ENCODE measurements around the gene ARMC9. TPM values are rescaled to one million over a fixed set of nuclear protein-coding genes. Genes with fewer than 3 reads are reported as not detected.

The ARMC9 gene
- polyA plus RNA-seq, 4 donors, result 0.67 to 10.6 (median 3.5) TPM

DNA sequence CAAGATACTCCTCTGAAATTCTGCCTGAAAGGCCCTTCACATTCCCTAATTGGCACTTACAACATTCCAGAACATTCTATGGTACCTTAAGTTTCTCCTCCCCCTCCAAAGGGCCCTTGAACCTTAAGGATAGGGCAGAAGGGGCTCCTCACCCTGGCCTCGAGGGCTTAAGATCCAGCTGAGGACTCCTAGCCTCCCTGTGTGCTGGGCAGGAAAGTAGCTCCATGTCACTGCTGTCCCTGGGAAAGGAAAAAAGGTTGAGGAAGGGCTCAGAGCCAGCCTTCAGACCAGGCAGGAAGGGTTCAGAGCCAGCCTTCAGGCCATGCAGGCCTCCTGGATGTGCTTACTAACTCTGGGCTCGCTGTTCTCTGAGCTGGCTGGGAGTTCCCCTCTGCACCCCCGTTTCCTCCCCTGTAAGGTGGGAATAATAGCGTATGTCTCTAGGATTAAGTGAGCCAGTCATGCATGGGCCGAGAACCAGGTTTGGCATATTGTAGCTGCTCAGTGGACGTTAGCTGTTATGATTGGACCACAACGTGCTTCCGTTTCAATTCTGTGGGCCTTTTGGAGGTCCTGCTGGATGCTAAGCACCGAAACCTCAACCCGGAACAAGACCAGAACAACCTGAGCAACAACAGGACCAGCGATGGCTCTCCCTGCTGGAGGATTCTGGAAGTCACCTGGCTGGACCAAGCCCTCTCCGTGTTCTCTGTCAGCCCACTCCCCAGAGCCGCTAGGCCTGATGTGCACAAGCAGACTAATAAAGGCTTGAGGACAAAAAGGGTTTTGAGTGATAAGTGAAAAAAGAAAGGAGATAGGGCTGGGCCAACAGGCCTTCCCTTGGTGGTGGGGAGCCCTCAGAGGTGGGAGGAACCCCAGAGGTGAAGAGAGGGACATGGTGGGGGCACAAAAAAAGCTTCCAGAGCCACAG lies 196.0 kb downstream of the ARMC9 start:
- H3K36me3 ChIP-seq (ENCODE audit: control insufficient read depth in 3 of 3, insufficient read depth in 2 of 3, low read depth in 1 of 3, low read length in 3 of 3), result peaks cover 0 to 26% (median 10%) of the 10 kb centered on the region in 3 donors
- peak overlapping the region in 2 of 3 donors; percentile 41 to 82 for H3K27ac ChIP-seq (ENCODE audit: low read depth in 1 of 3, low read length in 2 of 3)
- no peaks in the 10 kb centered on the region for H3K27me3 ChIP-seq (ENCODE audit: control insufficient read depth in 3 of 3, insufficient read depth in 3 of 3, low read length in 3 of 3)
- H3K4me3 ChIP-seq (ENCODE audit: low read depth in 1 of 3, low read length in 3 of 3), result peak overlapping the region; percentile 16 to 89 (median 64)
- no peaks in the 10 kb centered on the region for H3K9me3 ChIP-seq (ENCODE audit: control insufficient read depth in 2 of 2, insufficient read depth in 1 of 2, low read depth in 1 of 2, low read length in 1 of 2)
- no peak for FAIRE-seq
- peaks cover 0 to 33% (median 2%) of the 10 kb centered on the region in 3 donors for H3K4me1 ChIP-seq (ENCODE audit: control insufficient read depth in 3 of 3, insufficient read depth in 2 of 3, low read depth in 1 of 3, low read length in 2 of 3)
- peak; percentile 29 to 68 for DNase-seq
- 68 to 78% (median 75%) methylated on average over 13 of the region's 13 CpGs for WGBS, 3 donors

DNA sequence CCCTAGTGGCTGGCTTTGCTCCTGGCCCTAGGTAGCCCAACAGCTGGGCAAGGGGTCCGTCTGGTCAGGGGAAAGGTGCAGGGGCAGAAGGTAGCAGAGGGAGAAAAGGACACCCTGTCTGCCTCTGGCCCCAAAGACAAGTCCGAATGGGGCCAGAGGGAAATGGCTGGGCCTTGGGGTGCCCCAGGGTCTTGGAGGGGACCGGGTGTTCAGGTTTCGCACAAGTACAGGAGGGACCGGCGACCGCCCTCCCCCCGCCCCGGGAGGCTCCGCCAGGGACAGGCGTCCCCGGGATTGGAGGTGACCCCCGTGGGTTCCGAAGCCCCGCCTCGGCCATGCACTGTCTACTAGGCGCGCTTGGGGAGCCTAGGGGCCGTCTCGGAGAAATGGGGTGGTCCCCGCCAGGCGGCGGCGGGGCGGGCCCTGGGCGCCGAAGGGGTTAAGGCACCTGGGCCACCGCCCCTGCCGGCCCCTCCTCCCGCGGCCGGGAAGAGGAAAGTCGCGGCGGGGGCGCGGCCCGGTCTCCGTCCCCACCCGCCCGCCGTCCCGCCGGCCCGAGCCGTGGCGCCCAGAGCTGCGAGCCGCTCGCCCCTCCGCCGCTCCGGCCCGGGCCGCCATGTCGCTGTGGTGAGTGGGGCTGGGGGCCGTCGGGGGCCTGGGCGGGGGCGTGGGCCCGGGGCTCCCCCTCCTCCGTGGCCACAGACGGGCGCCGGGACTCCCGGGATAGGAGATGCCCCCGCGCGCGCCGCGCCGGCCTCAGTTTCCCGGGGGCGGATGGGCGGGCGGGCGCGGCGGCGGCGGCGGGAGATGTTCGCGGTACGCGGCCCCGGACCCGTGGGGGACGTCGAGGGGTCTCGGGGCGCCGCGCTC lies 197.0 kb downstream of the ARMC9 start, which contains the start of gene B3GNT7:
Gene B3GNT7, plus strand, starts transcription at position 523 of the 870 bp plus-strand sequence. Its CDS starts 94 bp downstream, at position 617.
- DNase-seq (peak; percentile 60 to 80), FAIRE-seq (no peak)
- peaks cover 0 to 35% (median 10%) of the 10 kb centered on the region in 3 donors for H3K36me3 ChIP-seq (ENCODE audit: control insufficient read depth in 3 of 3, insufficient read depth in 2 of 3, low read depth in 1 of 3, low read length in 3 of 3)
- H3K4me3 ChIP-seq (ENCODE audit: low read depth in 1 of 3, low read length in 3 of 3), result peak within 1 kb of the TSS; percentile 56 to 89 (median 64)
- 3 to 4% (median 4%) methylated on average over 37 to 95 of the region's 95 CpGs for WGBS, 3 donors
- peaks cover 0 to 43% (median 2%) of the 10 kb centered on the region in 3 donors for H3K4me1 ChIP-seq (ENCODE audit: control insufficient read depth in 3 of 3, insufficient read depth in 2 of 3, low read depth in 1 of 3, low read length in 2 of 3)
- H3K9me3 ChIP-seq (ENCODE audit: control insufficient read depth in 2 of 2, insufficient read depth in 1 of 2, low read depth in 1 of 2, low read length in 1 of 2), result no peaks in the 10 kb centered on the region
- H3K27ac ChIP-seq (ENCODE audit: low read depth in 1 of 3, low read length in 2 of 3), result peak within 1 kb of the TSS; percentile 41 to 82 (median 50)
- H3K27me3 ChIP-seq (ENCODE audit: control insufficient read depth in 3 of 3, insufficient read depth in 3 of 3, low read length in 3 of 3), result no peaks in the 10 kb centered on the region

DNA sequence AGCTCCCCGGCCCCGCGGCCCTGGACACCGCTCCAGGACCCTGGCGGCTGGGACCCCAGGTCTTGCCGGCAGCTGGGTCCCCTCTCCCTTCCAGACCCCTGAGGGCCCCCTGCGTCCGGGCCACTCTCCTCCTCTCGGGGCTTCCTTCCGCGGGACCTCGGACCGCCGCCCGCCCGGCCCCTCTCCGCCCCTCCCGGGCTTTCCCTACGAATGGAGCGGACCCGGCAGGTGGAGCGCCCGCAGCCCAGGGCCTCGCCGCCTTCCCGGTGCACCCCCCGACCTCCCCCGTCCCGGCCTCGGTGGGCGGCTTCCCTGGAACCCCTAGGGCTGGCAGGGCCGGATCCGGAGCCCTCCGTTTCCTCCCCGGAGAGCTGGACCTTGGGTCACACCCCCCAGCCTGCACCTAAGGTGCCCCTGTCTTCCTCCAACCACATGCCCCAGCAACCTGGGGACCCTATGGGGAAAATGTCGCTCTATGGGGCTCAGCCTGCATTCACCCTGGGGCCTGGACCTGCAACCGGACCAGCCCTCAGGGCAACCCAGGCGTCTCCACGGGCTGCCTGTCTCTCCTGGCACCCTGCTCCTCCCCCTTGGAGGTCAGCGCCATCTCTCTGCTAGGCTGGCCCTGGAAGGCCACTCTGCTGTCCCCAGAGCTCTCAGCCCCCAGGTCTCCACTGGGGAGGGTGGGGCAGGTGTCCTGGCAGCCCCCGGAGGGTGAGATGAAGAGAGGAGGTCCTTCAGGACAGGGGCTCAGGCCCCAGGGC lies 197.8 kb downstream of the ARMC9 start:
- peak overlapping the region; percentile 22 to 80 (median 47) for H3K27ac ChIP-seq (ENCODE audit: low read depth in 1 of 3, low read length in 2 of 3)
- FAIRE-seq, result no peak
- H3K9me3 ChIP-seq (ENCODE audit: control insufficient read depth in 2 of 2, insufficient read depth in 1 of 2, low read depth in 1 of 2, low read length in 1 of 2), result no peaks in the 10 kb centered on the region
- H3K36me3 ChIP-seq (ENCODE audit: control insufficient read depth in 3 of 3, insufficient read depth in 2 of 3, low read depth in 1 of 3, low read length in 3 of 3), result peaks cover 0 to 40% (median 10%) of the 10 kb centered on the region in 3 donors
- WGBS, 3 donors, result 2 to 10% (median 9%) methylated on average over 26 to 41 of the region's 41 CpGs
- H3K4me3 ChIP-seq (ENCODE audit: low read depth in 1 of 3, low read length in 3 of 3), result peak overlapping the region; percentile 56 to 89 (median 64)
- peaks cover 0 to 44% (median 2%) of the 10 kb centered on the region in 3 donors for H3K4me1 ChIP-seq (ENCODE audit: control insufficient read depth in 3 of 3, insufficient read depth in 2 of 3, low read depth in 1 of 3, low read length in 2 of 3)
- peak; percentile 46 to 60 for DNase-seq
- H3K27me3 ChIP-seq (ENCODE audit: control insufficient read depth in 3 of 3, insufficient read depth in 3 of 3, low read length in 3 of 3), result no peaks in the 10 kb centered on the region

DNA sequence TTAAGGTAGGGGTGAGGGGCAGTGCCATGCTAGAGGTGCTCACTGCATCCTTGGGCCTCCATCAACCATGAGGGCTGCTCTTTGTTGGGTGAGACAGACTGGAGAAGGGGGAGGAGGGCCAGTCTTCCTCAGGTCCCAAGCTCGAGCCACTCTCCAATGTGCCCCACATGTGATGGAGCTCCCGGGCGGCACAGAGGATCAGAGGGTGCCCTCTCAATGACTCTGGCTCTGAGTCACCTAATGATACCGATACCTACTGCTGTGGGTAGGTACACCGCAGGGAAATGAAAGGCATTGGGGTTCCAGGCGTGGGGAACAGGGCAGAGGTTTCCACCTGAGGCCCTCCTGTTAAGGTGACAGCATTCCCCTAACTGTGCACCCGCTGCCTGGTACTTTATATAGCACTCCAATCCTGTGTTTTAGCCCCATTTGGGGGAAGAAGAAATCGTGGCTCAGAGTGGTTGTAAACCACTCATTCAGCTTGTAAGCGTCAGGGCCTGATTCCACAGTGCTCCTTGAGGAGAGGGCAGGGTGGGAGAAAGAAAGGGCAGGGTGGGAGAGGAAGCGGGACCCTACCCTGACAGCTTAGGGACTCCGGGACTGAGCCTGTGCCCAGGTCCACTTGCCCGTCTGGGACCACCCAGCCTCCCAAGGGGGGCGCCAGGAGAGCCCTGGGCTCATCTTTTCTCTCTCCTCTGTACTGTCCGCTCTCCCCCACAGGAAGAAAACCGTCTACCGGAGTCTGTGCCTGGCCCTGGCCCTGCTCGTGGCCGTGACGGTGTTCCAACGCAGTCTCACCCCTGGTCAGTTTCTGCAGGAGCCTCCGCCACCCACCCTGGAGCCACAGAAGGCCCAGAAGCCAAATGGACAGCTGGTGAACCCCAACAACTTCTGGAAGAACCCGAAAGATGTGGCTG lies 198.8 kb downstream of the ARMC9 start:
- Histone ChIP-seq H3K27me3 (ENCODE audit: control insufficient read depth in 3 of 3, insufficient read depth in 3 of 3, low read length in 3 of 3) (no peaks in the 10 kb centered on the region), H3K27ac (ENCODE audit: low read depth in 1 of 3, low read length in 2 of 3) (peak overlapping the region in 2 of 3 donors; percentile 48 to 80), H3K36me3 (ENCODE audit: control insufficient read depth in 3 of 3, insufficient read depth in 2 of 3, low read depth in 1 of 3, low read length in 3 of 3) (peaks cover 0 to 46% (median 10%) of the 10 kb centered on the region in 3 donors), H3K4me3 (ENCODE audit: low read depth in 1 of 3, low read length in 3 of 3) (peak overlapping the region; percentile 56 to 89 (median 64)), H3K9me3 (ENCODE audit: control insufficient read depth in 2 of 2, insufficient read depth in 1 of 2, low read depth in 1 of 2, low read length in 1 of 2) (no peaks in the 10 kb centered on the region), H3K4me1 (ENCODE audit: control insufficient read depth in 3 of 3, insufficient read depth in 2 of 3, low read depth in 1 of 3, low read length in 2 of 3) (peaks cover 0 to 44% (median 2%) of the 10 kb centered on the region in 3 donors)
- 68 to 82% (median 70%) methylated on average over 22 of the region's 22 CpGs for WGBS, 3 donors
- DNase-seq, result peak; percentile 61 to 87
- FAIRE-seq, result no peak

DNA sequence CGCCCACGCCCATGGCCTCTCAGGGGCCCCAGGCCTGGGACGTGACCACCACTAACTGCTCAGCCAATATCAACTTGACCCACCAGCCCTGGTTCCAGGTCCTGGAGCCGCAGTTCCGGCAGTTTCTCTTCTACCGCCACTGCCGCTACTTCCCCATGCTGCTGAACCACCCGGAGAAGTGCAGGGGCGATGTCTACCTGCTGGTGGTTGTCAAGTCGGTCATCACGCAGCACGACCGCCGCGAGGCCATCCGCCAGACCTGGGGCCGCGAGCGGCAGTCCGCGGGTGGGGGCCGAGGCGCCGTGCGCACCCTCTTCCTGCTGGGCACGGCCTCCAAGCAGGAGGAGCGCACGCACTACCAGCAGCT lies 199.5 kb downstream of the ARMC9 start:
- Histone ChIP-seq H3K9me3 (ENCODE audit: control insufficient read depth in 2 of 2, insufficient read depth in 1 of 2, low read depth in 1 of 2, low read length in 1 of 2) (no peaks in the 10 kb centered on the region), H3K27me3 (ENCODE audit: control insufficient read depth in 3 of 3, insufficient read depth in 3 of 3, low read length in 3 of 3) (no peaks in the 10 kb centered on the region), H3K36me3 (ENCODE audit: control insufficient read depth in 3 of 3, insufficient read depth in 2 of 3, low read depth in 1 of 3, low read length in 3 of 3) (peaks cover 0 to 46% (median 10%) of the 10 kb centered on the region in 3 donors), H3K4me1 (ENCODE audit: control insufficient read depth in 3 of 3, insufficient read depth in 2 of 3, low read depth in 1 of 3, low read length in 2 of 3) (peaks cover 0 to 49% (median 2%) of the 10 kb centered on the region in 3 donors), H3K27ac (ENCODE audit: low read depth in 1 of 3, low read length in 2 of 3) (peak overlapping the region in 1 of 3 donors; percentile 80), H3K4me3 (ENCODE audit: low read depth in 1 of 3, low read length in 3 of 3) (no peak overlapping the region)
- WGBS, 3 donors, result 97 to 98% (median 97%) methylated on average over 25 to 28 of the region's 28 CpGs
- DNase-seq (no peak), FAIRE-seq (no peak)

DNA sequence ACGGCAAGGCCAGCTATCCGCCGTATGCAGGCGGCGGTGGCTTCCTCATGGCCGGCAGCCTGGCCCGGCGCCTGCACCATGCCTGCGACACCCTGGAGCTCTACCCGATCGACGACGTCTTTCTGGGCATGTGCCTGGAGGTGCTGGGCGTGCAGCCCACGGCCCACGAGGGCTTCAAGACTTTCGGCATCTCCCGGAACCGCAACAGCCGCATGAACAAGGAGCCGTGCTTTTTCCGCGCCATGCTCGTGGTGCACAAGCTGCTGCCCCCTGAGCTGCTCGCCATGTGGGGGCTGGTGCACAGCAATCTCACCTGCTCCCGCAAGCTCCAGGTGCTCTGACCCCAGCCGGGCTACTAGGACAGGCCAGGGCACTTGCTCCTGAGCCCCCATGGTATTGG lies 200.2 kb downstream of the ARMC9 start:
- H3K27ac ChIP-seq (ENCODE audit: low read depth in 1 of 3, low read length in 2 of 3), result no peak overlapping the region
- no peak for FAIRE-seq
- WGBS, 3 donors, result 94 to 96% (median 96%) methylated on average over 27 of the region's 27 CpGs
- H3K4me3 ChIP-seq (ENCODE audit: low read depth in 1 of 3, low read length in 3 of 3), result no peak overlapping the region
- no peaks in the 10 kb centered on the region for H3K9me3 ChIP-seq (ENCODE audit: control insufficient read depth in 2 of 2, insufficient read depth in 1 of 2, low read depth in 1 of 2, low read length in 1 of 2)
- no peaks in the 10 kb centered on the region for H3K27me3 ChIP-seq (ENCODE audit: control insufficient read depth in 3 of 3, insufficient read depth in 3 of 3, low read length in 3 of 3)
- DNase-seq, result no peak
- H3K36me3 ChIP-seq (ENCODE audit: control insufficient read depth in 3 of 3, insufficient read depth in 2 of 3, low read depth in 1 of 3, low read length in 3 of 3), result peaks cover 0 to 48% (median 10%) of the 10 kb centered on the region in 3 donors
- H3K4me1 ChIP-seq (ENCODE audit: control insufficient read depth in 3 of 3, insufficient read depth in 2 of 3, low read depth in 1 of 3, low read length in 2 of 3), result peaks cover 0 to 56% (median 2%) of the 10 kb centered on the region in 3 donors
